ENCODE results near the gene ANKEF1.

DNA sequence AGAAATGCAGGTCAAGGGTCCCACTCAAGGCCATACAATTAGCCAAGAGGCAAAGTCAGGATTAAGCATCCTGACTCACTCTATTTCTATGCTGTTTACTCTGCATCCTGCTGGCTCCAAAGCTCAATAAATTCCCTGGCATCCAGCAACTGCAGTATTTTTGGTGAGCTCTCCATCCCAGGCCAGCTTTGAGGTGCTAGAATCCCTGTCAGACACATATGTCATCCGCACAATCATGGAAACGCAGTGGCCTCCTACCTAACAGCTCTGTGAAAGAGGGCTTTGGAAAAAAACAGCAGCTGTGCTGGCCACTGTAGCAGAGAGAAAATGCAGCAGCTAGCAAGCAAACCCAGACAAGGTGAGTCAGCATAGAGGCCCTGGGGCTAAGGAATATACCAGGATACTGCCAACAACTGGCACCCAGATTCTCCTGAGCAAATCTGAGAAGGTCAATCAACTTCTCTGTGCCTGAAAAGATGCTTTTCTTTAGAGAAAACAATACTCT lies 58.4 kb downstream of the ANKEF1 start:
- no peak for TF ChIP-seq CTCF (conservative IDR thresholded peaks at IDR 0.05; ENCODE audit: low read length)
- no peak for TF ChIP-seq EZH2phosphoT487 (IDR thresholded peaks at IDR 0.05; ENCODE audit: borderline replicate concordance)
